Measurements from ENCODE around the gene TRAP1. TPM values are rescaled to one million over a fixed set of nuclear protein-coding genes. Genes with fewer than 3 reads are reported as not detected.

Gene TRAP1
- polyA plus RNA-seq, 1 of the 3 experiments (the other 2 are of a cell fraction), result 129 TPM

DNA sequence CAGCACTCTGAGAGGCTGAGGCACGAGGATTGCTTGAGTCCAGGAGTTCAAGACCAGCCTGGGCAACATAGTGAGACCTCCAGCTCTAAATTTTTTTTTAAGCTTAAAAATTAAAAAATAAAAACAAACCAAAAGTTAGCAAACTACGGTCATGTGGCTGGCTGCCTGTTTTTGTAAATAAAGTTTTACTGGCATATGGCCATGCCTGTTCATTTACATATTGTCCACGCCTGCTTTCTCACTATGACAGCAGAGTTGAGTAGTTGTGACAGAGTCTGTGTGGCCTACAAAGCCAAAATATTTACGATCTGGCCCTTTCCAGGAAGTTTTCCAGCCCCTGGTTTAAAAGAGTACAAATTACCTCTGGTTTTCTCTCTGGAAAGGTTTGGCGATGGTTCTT lies 109.3 kb downstream of the TRAP1 start:
- H3K9ac ChIP-seq, result no peak overlapping the region
- H3K4me2 ChIP-seq, result no peak overlapping the region
- H3K27me3 ChIP-seq (ENCODE audit: insufficient read depth), result no peaks in the 10 kb centered on the region
- H3K79me2 ChIP-seq (ENCODE audit: insufficient read depth), result peaks cover 24% of the 10 kb centered on the region
- H3K4me3 ChIP-seq (ENCODE audit: low read depth in 2 of 2, low read length in 1 of 2), result no peak overlapping the region
- H4K20me1 ChIP-seq (ENCODE audit: insufficient read depth), result no peaks in the 10 kb centered on the region
- H3F3A ChIP-seq (replicated peaks; ENCODE audit: insufficient read depth), result no peaks in the 10 kb centered on the region
- TF ChIP-seq YY1 (IDR thresholded peaks at IDR 0.05; ENCODE audit: low read depth), result no peak
- no peak for TF ChIP-seq USF2 (IDR thresholded peaks at IDR 0.05; ENCODE audit: borderline replicate concordance, low read depth, low read length)
- TF ChIP-seq NFIC (IDR thresholded peaks at IDR 0.05; ENCODE audit: borderline replicate concordance), result no peak
- TF ChIP-seq SMC3 (IDR thresholded peaks at IDR 0.05; ENCODE audit: low read depth, low read length), result no peak
- no peak for TF ChIP-seq MXI1 (IDR thresholded peaks at IDR 0.05; ENCODE audit: low read depth, low read length)
- TF ChIP-seq MAX (IDR thresholded peaks at IDR 0.05; ENCODE audit: low read depth), result no peak
- no peak for TF ChIP-seq TAF1 (IDR thresholded peaks at IDR 0.05; ENCODE audit: borderline replicate concordance, low read depth, low read length)
- TF ChIP-seq GATA2 (CRISPR knock-in tag; IDR thresholded peaks at IDR 0.05), result no peak
- ChIA-PET POLR2A (no interaction called here), CTCF (no interaction called here)
- 82% methylated on average over 5 of the region's 5 CpGs for WGBS (ENCODE audit: low lambda C conversion rate)
- H3K4me1 ChIP-seq (ENCODE audit: control insufficient read depth in 1 of 2, insufficient read depth in 2 of 2, low read depth in 1 of 2, low read length in 1 of 2), result peaks cover 9 to 12% of the 10 kb centered on the region in 2 experiments
- no peak overlapping the region for H2AFZ ChIP-seq (ENCODE audit: low read depth)
- no peaks in the 10 kb centered on the region for H3K9me3 ChIP-seq
- H3K27ac ChIP-seq (ENCODE audit: low read depth in 2 of 2, low read length in 1 of 2), result no peak overlapping the region
- DNase-seq, result no peak
- H3K9me2 ChIP-seq, result no peaks in the 10 kb centered on the region
- H3K36me3 ChIP-seq (replicated peaks in 1 of 2; ENCODE audit: control insufficient read depth in 1 of 2, insufficient read depth in 2 of 2, low read length in 1 of 2), result peaks cover 7 to 14% of the 10 kb centered on the region in 2 experiments

Other genes with a start within 250 kb of the TRAP1 start
- not detected in 2 replicates for gene C16orf90, start 222.0 kb downstream of the TRAP1 start, polyA plus RNA-seq (2012; rRNA removed)
- gene CLUAP1, start 216.5 kb downstream of the TRAP1 start, polyA plus RNA-seq (2012; rRNA removed), result 18.0 and 19.5 TPM in 2 replicates
- gene NLRC3, start 140.1 kb downstream of the TRAP1 start, polyA plus RNA-seq (2012; rRNA removed), result not detected in 2 replicates
- gene SLX4, start 105.9 kb downstream of the TRAP1 start, polyA plus RNA-seq (2012; rRNA removed), result 1.9 and 2.1 TPM in 2 replicates
- 19.8 and 27.2 TPM in 2 replicates for gene DNASE1, start 62.8 kb downstream of the TRAP1 start, polyA plus RNA-seq (2012; rRNA removed)
- gene CREBBP, start 163.2 kb upstream of the TRAP1 start, polyA plus RNA-seq (2012; rRNA removed), result 4.1 and 5.7 TPM in 2 replicates